ENCODE data around the gene HACE1. TPM values are rescaled to one million over a fixed set of nuclear protein-coding genes. Genes with fewer than 3 reads are reported as not detected.

The HACE1 gene
- total RNA-seq, 4 donors from 2014 or later = 3.6 to 9.0 (median 5.1) TPM

DNA sequence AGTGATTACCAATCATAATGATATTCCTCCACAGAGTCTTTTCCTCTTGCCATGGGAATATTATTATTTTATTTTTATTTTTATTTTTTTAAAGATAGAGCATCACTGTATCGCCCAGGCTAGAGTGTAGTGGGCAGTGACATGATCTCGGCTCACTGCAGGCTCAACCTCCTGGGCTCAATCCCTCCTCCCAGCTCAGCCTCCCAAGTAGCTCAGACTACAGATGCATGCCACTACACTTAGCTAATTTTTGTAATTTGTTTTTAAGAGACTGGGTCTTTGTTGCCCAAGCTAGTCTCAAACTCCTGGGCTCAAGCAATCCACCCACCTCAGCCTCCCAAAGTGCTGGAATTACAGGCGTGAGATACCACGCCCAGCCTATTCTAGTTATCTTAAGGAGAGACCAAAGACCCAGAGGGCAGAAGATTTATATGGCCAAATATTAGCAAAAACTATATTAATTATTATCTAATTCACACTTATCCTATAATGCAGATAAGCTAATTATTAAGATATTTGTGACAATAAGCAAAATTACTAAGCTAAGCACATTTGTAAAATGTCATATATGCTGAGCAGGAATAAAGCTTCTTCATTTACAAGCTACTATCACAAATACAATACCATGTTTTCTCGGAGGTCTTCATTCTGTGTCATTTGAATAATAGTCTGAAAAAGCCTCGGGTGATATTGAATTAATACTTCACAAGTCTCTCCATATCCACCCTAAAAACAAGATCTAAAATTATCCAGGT, 63.5 kb downstream of the HACE1 start:
- TF ChIP-seq POLR2A (IDR thresholded peaks at IDR 0.05) = no peak
- TF ChIP-seq, protein P1, sequence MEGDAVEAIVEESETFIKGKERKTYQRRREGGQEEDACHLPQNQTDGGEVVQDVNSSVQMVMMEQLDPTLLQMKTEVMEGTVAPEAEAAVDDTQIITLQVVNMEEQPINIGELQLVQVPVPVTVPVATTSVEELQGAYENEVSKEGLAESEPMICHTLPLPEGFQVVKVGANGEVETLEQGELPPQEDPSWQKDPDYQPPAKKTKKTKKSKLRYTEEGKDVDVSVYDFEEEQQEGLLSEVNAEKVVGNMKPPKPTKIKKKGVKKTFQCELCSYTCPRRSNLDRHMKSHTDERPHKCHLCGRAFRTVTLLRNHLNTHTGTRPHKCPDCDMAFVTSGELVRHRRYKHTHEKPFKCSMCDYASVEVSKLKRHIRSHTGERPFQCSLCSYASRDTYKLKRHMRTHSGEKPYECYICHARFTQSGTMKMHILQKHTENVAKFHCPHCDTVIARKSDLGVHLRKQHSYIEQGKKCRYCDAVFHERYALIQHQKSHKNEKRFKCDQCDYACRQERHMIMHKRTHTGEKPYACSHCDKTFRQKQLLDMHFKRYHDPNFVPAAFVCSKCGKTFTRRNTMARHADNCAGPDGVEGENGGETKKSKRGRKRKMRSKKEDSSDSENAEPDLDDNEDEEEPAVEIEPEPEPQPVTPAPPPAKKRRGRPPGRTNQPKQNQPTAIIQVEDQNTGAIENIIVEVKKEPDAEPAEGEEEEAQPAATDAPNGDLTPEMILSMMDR (IDR thresholded peaks at IDR 0.05 in 4 of 5, conservative IDR thresholded peaks at IDR 0.05 in 1 of 5) = no peak
- in situ Hi-C loops (cut with MboI; ENCODE audit: low sequenced_read_pairs in 4 of 4) (no loop called here), intact Hi-C loops (cut with DNase I; ENCODE audit: low total_unique reads) (no loop called here)
- H3K27ac ChIP-seq = no peak overlapping the region
- no peaks in the 10 kb centered on the region for H3K4me1 ChIP-seq
- no peaks in the 10 kb centered on the region for H3K9me3 ChIP-seq
- DNase-seq (no peak), ATAC-seq (no peak)
- no peaks in the 10 kb centered on the region for H3K27me3 ChIP-seq
- H3K4me3 ChIP-seq = no peak overlapping the region
- H3K36me3 ChIP-seq = peaks cover 0 to 9% of the 10 kb centered on the region in 2 donors

DNA sequence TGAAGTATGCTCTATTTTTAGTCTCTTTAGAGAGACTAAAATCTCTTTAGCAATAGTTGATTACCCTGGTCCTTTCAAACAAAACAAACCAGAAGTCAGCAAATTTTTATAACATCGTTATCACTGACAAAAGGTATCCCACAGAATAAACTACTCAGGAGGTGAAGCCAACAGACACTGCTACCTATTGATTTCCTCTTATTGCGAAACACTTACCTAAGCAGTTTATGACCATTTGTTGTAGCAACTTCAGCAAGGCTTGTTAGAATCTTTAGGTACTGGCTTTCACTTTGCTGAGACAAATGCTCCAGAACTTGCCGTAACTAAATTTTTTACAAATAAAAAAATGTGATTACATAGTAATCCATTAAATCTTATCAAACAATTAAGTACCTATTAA, 64.4 kb downstream of the HACE1 start:
- Histone ChIP-seq H3K36me3 (peaks cover 0 to 9% of the 10 kb centered on the region in 2 donors), H3K27me3 (no peaks in the 10 kb centered on the region), H3K4me3 (no peak overlapping the region), H3K9me3 (no peaks in the 10 kb centered on the region), H3K4me1 (no peaks in the 10 kb centered on the region), H3K27ac (no peak overlapping the region)
- in situ Hi-C loops (cut with MboI; ENCODE audit: low sequenced_read_pairs in 4 of 4) (no loop called here), intact Hi-C loops (cut with DNase I; ENCODE audit: low total_unique reads) (no loop called here)
- ATAC-seq (no peak), DNase-seq (no peak)
- TF ChIP-seq, protein P1 (IDR thresholded peaks at IDR 0.05 in 4 of 5, conservative IDR thresholded peaks at IDR 0.05 in 1 of 5) = no peak
- TF ChIP-seq POLR2A (IDR thresholded peaks at IDR 0.05) = no peak

DNA sequence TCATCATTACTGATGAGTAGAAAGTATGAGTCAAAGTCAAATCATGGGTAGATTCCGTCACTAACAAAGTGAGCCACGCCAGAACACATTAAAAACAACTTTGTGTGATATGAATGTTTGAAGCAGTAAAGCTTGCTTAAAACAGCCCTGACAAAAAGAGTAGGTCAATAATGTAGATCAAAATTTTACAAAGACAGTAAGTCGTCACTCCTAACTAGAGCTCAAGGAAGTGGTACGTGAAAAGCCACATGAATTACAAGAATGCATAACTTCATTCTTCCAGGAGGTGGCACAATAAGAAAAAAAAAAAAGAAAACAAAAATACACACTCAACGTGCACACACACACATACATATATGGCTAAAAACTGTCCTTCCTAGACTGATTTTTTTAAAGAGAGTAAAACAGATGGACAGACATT, 69.9 kb downstream of the HACE1 start:
- TF ChIP-seq, protein P1 (IDR thresholded peaks at IDR 0.05 in 4 of 5, conservative IDR thresholded peaks at IDR 0.05 in 1 of 5) = peak in 1 of 5 experiments; percentile 9
- no peak for TF ChIP-seq POLR2A (IDR thresholded peaks at IDR 0.05)
- in situ Hi-C loops (cut with MboI; ENCODE audit: low sequenced_read_pairs in 4 of 4) = no loop called here
- no peak for ATAC-seq
- Histone ChIP-seq H3K27ac (no peak overlapping the region), H3K4me3 (no peak overlapping the region), H3K4me1 (no peaks in the 10 kb centered on the region), H3K27me3 (no peaks in the 10 kb centered on the region), H3K36me3 (peaks cover 0 to 2% of the 10 kb centered on the region in 2 donors), H3K9me3 (no peaks in the 10 kb centered on the region)
- DNase-seq = no peak
- intact Hi-C loops (cut with DNase I; ENCODE audit: low total_unique reads) = no loop called here

DNA sequence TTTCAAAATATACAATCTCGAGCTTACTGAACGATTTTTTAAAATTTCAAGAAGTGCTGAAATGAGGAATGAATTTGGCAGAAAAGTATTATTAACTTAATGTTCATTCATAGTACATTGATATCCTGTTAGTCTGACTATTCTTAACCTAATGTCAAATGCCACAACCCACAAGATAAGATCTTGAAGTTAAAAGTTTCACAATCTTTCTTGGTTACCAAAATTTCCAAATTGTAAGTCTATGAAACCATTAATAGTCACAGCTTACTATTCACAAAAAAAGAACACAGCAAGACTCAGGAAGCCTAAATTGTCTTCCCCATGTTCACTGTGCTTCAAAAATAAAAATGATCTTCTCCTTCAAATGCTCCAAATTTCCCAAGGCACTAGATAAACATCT, 71.3 kb downstream of the HACE1 start:
- Histone ChIP-seq H3K36me3 (peaks cover 0 to 4% of the 10 kb centered on the region in 2 donors), H3K27me3 (no peaks in the 10 kb centered on the region), H3K27ac (no peak overlapping the region), H3K9me3 (no peaks in the 10 kb centered on the region), H3K4me3 (no peak overlapping the region), H3K4me1 (no peaks in the 10 kb centered on the region)
- in situ Hi-C loops (cut with MboI; ENCODE audit: low sequenced_read_pairs in 4 of 4) = no loop called here
- no peak for DNase-seq
- no peak for TF ChIP-seq POLR2A (IDR thresholded peaks at IDR 0.05)
- TF ChIP-seq, protein P1 (IDR thresholded peaks at IDR 0.05 in 4 of 5, conservative IDR thresholded peaks at IDR 0.05 in 1 of 5) = no peak
- intact Hi-C loops (cut with DNase I; ENCODE audit: low total_unique reads) = no loop called here
- no peak for ATAC-seq

Data from gastrocnemius medialis (tissue), 4 donors.